K562 (cell line): Measurements from ENCODE around the gene ELFN2. TPM values are rescaled to one million over a fixed set of nuclear protein-coding genes. Genes with fewer than 3 reads are reported as not detected.

Experiments used
- ATAC-seq: fragments of 200-7000 bp; cut with Tn5 transposase; 3 replicates; pipeline ENCODE4 v1.9.1; 2020; ENCODE audit warnings: moderate library complexity
- BruUV-seq: library from RNA; stranded (reverse); fragments of 400-500 nt; replicated peaks from 2 replicates; lab custom pipeline; 2021; lab: Mats Ljungman, UMichigan
- CTCF ChIA-PET: fragments of 300-600 bp; formaldehyde crosslinking; extraction: SDS; loops from one replicate; lab custom pipeline; 2021; ENCODE audit warnings: low intra/inter-chr PET ratio; lab: Yijun Ruan, JAX
- POLR2A ChIA-PET: fragments of 300-600, 350-650 bp; sonication (Branson Sonifier 250); formaldehyde crosslinking; extraction: SDS; loops from one replicate; lab custom pipeline; 2021; ENCODE audit warnings: antibody characterized with exemption, inconsistent platforms; lab: Yijun Ruan, JAX
- DNase-seq, 4 experiments: peaks; one replicate each; pipeline versions ENCODE4 v3.0.0 to v3.0.0-alpha.2; 2011 to 2018; ENCODE audit warnings: low spot score in 3 of 4, mixed read lengths in 3 of 4; ENCODE audit errors: extremely low read depth in 1 of 4
- FAIRE-seq: peaks from 2 replicates; lab custom pipeline; 2011; peaks lifted over from hg19 to GRCh38; lab: Jason Lieb, UNC
- H2AFZ ChIP-seq: 2 replicates; pipeline ENCODE4 v1.6.0; 2011; ENCODE audit warnings: low read depth, low read length, control low read depth, inconsistent platforms
- H3K27ac ChIP-seq: fragments of 200-600 bp; 3 replicates; pipeline ENCODE4 v1.8.0; 2011; ENCODE audit warnings: low read depth, mild to moderate bottlenecking, control low read depth, inconsistent platforms, low read length, moderate library complexity, mixed read lengths; ENCODE audit errors: extremely low read depth
- H3K27me3 ChIP-seq, 2 experiments: fragments of 300-600 bp in 1 of 2; 2 replicates in 1 of 2; 3 replicates in 1 of 2; pipeline versions ENCODE4 v1.6.0 to v1.8.0; 2011; ENCODE audit warnings: inconsistent platforms in 2 of 2, low read length in 2 of 2, mild to moderate bottlenecking in 1 of 2, mixed read lengths in 1 of 2, moderate library complexity in 1 of 2; ENCODE audit not compliant: control insufficient read depth in 2 of 2, insufficient read depth in 2 of 2
- H3K36me3 ChIP-seq: fragments of 300-600 bp; 3 replicates; pipeline ENCODE4 v1.8.0; 2011; ENCODE audit warnings: mild to moderate bottlenecking, low read length, inconsistent platforms; ENCODE audit not compliant: control insufficient read depth, insufficient read depth
- H3K4me1 ChIP-seq, 2 experiments: fragments of 200-600 bp in 1 of 2; replicated peaks in 1 of 2; 2 replicates in 1 of 2; 3 replicates in 1 of 2; pipeline versions ENCODE4 v1.5.1 to v1.8.0; 2011; ENCODE audit warnings: inconsistent platforms in 2 of 2, low read length in 2 of 2, mild to moderate bottlenecking in 1 of 2, mixed read lengths in 1 of 2, moderate library complexity in 1 of 2; ENCODE audit not compliant: control insufficient read depth in 2 of 2, insufficient read depth in 2 of 2
- H3K4me2 ChIP-seq: 2 replicates; pipeline ENCODE4 v1.6.1; 2011; ENCODE audit warnings: low read length, control low read depth, inconsistent platforms, mixed read lengths; ENCODE audit not compliant: insufficient read depth
- H3K4me3 ChIP-seq: fragments of 200-600 bp; sonication (generic), shearing (Covaris generic); 2 replicates; pipeline ENCODE4 v1.5.1; 2016; ENCODE audit warnings: control low read depth, inconsistent platforms
- H3K79me2 ChIP-seq: fragments of 200-600 bp; 3 replicates; pipeline ENCODE4 v1.8.0; 2011; ENCODE audit warnings: low read length, inconsistent platforms; ENCODE audit not compliant: control insufficient read depth, insufficient read depth
- H3K9ac ChIP-seq, 2 experiments: 2 replicates each; pipeline versions ENCODE4 v1.6.0 to v1.6.1; 2011; ENCODE audit warnings: low read depth in 2 of 2, low read length in 2 of 2, control low read depth in 1 of 2, inconsistent platforms in 1 of 2, mild to moderate bottlenecking in 1 of 2, mixed read lengths in 1 of 2; ENCODE audit not compliant: insufficient read depth in 1 of 2
- H3K9me1 ChIP-seq: one replicate; pipeline ENCODE4 v1.6.0; 2011; ENCODE audit warnings: inconsistent platforms, mild to moderate bottlenecking, low read length, moderate library complexity; ENCODE audit not compliant: control insufficient read depth, insufficient read depth
- H3K9me3 ChIP-seq: replicated peaks from 2 replicates; pipeline ENCODE4 v1.5.1; 2011; ENCODE audit warnings: low read depth, low read length, inconsistent platforms; ENCODE audit not compliant: control insufficient read depth, insufficient read depth
- H4K20me1 ChIP-seq: replicated peaks from 2 replicates; pipeline ENCODE4 v1.6.1; 2011; ENCODE audit warnings: low read length, inconsistent platforms, mixed read lengths; ENCODE audit not compliant: control insufficient read depth, insufficient read depth
- ETV6 ChIP-seq, 3 experiments: fragments of 150-350 bp in 1 of 3; sonication (generic) in 1 of 3; formaldehyde crosslinking in 1 of 3; IDR thresholded peaks; 2 replicates each; pipeline versions ENCODE4 v1.6.1 to v1.8.0; 2014 to 2022; ENCODE audit warnings: borderline replicate concordance in 2 of 3, low read depth in 2 of 3, antibody characterized with exemption in 1 of 3, low read length in 1 of 3, mild to moderate bottlenecking in 1 of 3, missing genetic modification reagents in 1 of 3
- FOXP1 ChIP-seq: sonication (generic); formaldehyde crosslinking; IDR thresholded peaks from 2 replicates; pipeline ENCODE4 v1.8.0; 2022; ENCODE audit warnings: mild to moderate bottlenecking, missing genetic modification reagents
- RBM34 ChIP-seq: fragments of 200-400 bp; formaldehyde crosslinking; IDR thresholded peaks from 2 replicates; pipeline ENCODE4 v1.6.1; 2018; ENCODE audit warnings: low read length, borderline replicate concordance; ENCODE audit not compliant: insufficient read depth
- RFX1 ChIP-seq: fragments of 450-650 bp; IDR thresholded peaks from 2 replicates; pipeline ENCODE4 v1.6.1; 2016; ENCODE audit warnings: mild to moderate bottlenecking, moderate library complexity
- SMARCE1 ChIP-seq: fragments of 450-650 bp; IDR thresholded peaks from 2 replicates; pipeline ENCODE4 v1.7.1; 2016; ENCODE audit warnings: mild to moderate bottlenecking
- ZFP30 ChIP-seq: fragments of 250-450 bp; sonication (Bioruptor Pico); IDR thresholded peaks from 2 replicates; pipeline ENCODE4 v1.8.0; 2022; ENCODE audit warnings: moderate library complexity, mild to moderate bottlenecking, inconsistent platforms, borderline replicate concordance
- ZNF143 ChIP-seq: sonication (generic); formaldehyde crosslinking; IDR thresholded peaks from 2 replicates; pipeline ENCODE4 v1.9.0; 2022; ENCODE audit warnings: mild to moderate bottlenecking, missing genetic modification reagents
- ZNF175 ChIP-seq: fragments of 200-800 bp; sonication (Bioruptor generic); IDR thresholded peaks from 2 replicates; pipeline ENCODE4 v1.6.1; 2016; ENCODE audit warnings: low read depth, mild to moderate bottlenecking, missing genetic modification characterization, missing compliant biosample characterization
- ZNF311 ChIP-seq: fragments of 250-450 bp; sonication (Bioruptor Pico); IDR thresholded peaks from 2 replicates; pipeline ENCODE4 v1.4.0; 2020; ENCODE audit warnings: mild to moderate bottlenecking, moderate library complexity
- WGBS: fragments of 100-300 bp; shearing (Covaris generic); methylation state at CpG from one replicate; pipeline ENCODE4 v1.1.6; 2016; ENCODE audit warnings: low coverage, mixed read lengths; ENCODE audit not compliant: insufficient coverage; ENCODE audit errors: missing lambda C conversion rate; 5-methylcytosine and 5-hydroxymethylcytosine counted together
- in situ Hi-C: fragments of 300-500 bp; cut with MboI; formaldehyde crosslinking; loops from 4 replicates; pipeline ENCODE4 v1.15.0; 2018; ENCODE audit warnings: inconsistent platforms, mixed read lengths
- intact Hi-C: fragments of 100-400 bp; cut with micrococcal nuclease; formaldehyde crosslinking; loops from 2 replicates; pipeline ENCODE4 v1.14.2; 2022
- polyA plus RNA-seq, 8 experiments: library from polyadenylated mRNA; depleted of rRNA in 4 of 8; stranded (reverse) in 5 of 8; unstranded in 3 of 8; fragments of >200 nt; fragmentation: Nextera tagmentation in 2 of 8; fragmentation: Illumina TruSeq in 1 of 8; extraction: Ambion mirVana in 2 of 8; extraction: Trizol in 1 of 8; gene quantifications; 2 replicates each; pipeline versions ENCODE4 v1.2.1 to v1.2.3, GENCODE V29; 2011 to 2014; ENCODE audit warnings: inconsistent platforms in 1 of 8, missing spikeins in 1 of 8
- total RNA-seq, 7 experiments: library from RNA; depleted of rRNA in 6 of 7; stranded (reverse); fragments of >200 nt in 6 of 7; fragmentation: Illumina TruSeq in 2 of 7; extraction: Trizol in 2 of 7; gene quantifications; 2 replicates each; pipeline versions ENCODE4 v1.2.1 to v1.2.3, GENCODE V29; 2011 to 2021; ENCODE audit warnings: low replicate concordance in 1 of 7
- TF ChIP-seq, protein P1 (sequence below): fragments of 250-450 bp; sonication (Bioruptor Pico); IDR thresholded peaks from 2 replicates; pipeline ENCODE4 v1.8.0; 2022; ENCODE audit warnings: moderate library complexity, mild to moderate bottlenecking, inconsistent platforms

ELFN2 gene
- total and polyA plus RNA-seq, 9 of the 15 experiments (the other 6 are each of a cell fraction or from before 2014, with no cell fraction given): not detected

DNA sequence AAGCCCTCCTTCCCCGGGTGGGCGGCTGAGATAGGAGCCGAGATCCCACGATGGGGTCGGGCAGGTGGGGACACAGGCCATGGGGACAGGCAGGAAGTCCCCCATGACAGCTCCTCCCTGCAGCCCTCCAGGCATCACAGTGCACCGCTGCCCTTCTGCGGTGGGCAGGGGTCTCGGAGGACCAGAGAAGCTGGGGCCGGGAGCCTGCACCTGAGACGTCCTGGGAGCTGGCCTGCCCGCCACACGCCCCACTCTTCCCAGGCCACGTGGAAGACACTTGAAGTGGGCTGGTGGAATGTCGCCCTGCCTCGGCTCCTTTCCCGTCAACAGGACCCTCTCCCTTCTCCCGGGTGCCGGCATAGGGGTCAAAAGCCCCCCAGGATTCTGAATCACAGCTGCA is 55.4 kb downstream of the ELFN2 start (continued):
- no peak for TF ChIP-seq ZNF143 (CRISPR knock-in tag)
- no peak for TF ChIP-seq ETV6 (IDR thresholded peaks at IDR 0.05; ENCODE audit: borderline replicate concordance in 1 of 2, low read depth in 2 of 2, low read length in 1 of 2)
- no peak for TF ChIP-seq ETV6 (CRISPR knock-in tag; IDR thresholded peaks at IDR 0.05; ENCODE audit: borderline replicate concordance)
- no peak for TF ChIP-seq RBM34
- TF ChIP-seq FOXP1: no peak
- TF ChIP-seq, protein P1, sequence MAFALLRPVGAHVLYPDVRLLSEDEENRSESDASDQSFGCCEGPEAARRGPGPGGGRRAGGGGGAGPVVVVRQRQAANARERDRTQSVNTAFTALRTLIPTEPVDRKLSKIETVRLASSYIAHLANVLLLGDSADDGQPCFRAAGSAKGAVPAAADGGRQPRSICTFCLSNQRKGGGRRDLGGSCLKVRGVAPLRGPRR (CRISPR knock-in tag): no peak
- TF ChIP-seq ZNF175: no peak
- no peak for TF ChIP-seq SMARCE1
- no peak for TF ChIP-seq ZNF311

DNA sequence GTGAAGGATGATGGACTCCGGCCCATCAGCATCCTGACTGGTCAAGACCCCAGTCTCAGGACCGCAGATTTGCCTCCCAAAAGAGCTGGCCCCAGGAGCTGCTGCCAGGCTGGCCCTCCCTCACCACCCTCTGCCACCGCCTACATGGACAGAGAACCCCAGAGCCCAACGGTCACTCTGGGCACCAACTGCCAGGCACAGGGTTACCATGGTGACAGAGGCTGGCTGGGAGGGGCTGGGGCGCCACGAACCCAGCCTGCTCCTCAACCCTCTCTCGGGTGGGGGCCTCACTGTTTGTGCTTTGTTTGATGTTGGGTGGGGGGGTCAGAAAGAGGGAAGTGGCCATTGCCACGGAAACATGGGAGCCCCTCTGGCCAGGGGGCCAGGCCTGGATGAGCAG is 55.8 kb downstream of the ELFN2 start:
- Histone ChIP-seq H3K27ac (no peak overlapping the region), H2AFZ (no peak overlapping the region), H3K36me3 (no peaks in the 10 kb centered on the region), H3K9me3 (no peaks in the 10 kb centered on the region), H3K9ac (no peak overlapping the region), H3K4me2 (no peak overlapping the region), H3K4me1 (peaks cover 0 to 13% of the 10 kb centered on the region in 2 experiments; a peak in 2 of 5 replicates), H3K9me1 (no peaks in the 10 kb centered on the region), H3K79me2 (no peaks in the 10 kb centered on the region), H3K27me3 (peaks cover 11 to 67% of the 10 kb centered on the region in 2 experiments; a peak in 4 of 5 replicates), H4K20me1 (0 out of 2 replicates have a peak, but pooled peaks cover 5% of the 10 kb centered on the region), H3K4me3 (no peak overlapping the region)
- FAIRE-seq: no peak
- 20% methylated on average over 4 of the region's 8 CpGs for WGBS
- ChIA-PET POLR2A (interaction anchor here (0.6 kb wide), 1 partner anchor 36 kb away, joined by 3 read pairs; no protein-coding TSS in a partner anchor), CTCF (no interaction called here)
- no peak for ATAC-seq
- no peak for DNase-seq
- intact Hi-C loops (no loop called here), in situ Hi-C loops (no loop called here)
- no TSS peak for BruUV-seq
- TF ChIP-seq RFX1: peak; percentile 63
- no peak for TF ChIP-seq ZFP30 (CRISPR knock-in tag)
